DOHH2 (cell line): ENCODE results near the gene PPIE.

Experiments used
- CTCF ChIP-seq: fragments of 200-600 bp; sonication (generic); IDR thresholded peaks from one replicate; pipeline ENCODE4 v1.5.1; 2014; ENCODE audit warnings: antibody characterized with exemption, mild to moderate bottlenecking, low read depth, low read length; ENCODE audit not compliant: poor library complexity, severe bottlenecking
- EZH2phosphoT487 ChIP-seq: fragments of 200-600 bp; sonication (generic); IDR thresholded peaks from 2 replicates; pipeline ENCODE4 v1.6.1; 2017; ENCODE audit warnings: borderline replicate concordance, mild to moderate bottlenecking, antibody characterized with exemption, low read length, moderate library complexity, mixed read lengths

- TF ChIP-seq CTCF, result no peak
- TF ChIP-seq EZH2phosphoT487, result no peak
Observed at GRCh38 chr1:39762550-39763540, 24.2 kb downstream of the PPIE start.
